GM21447 (cell line): ENCODE measurements around the gene GMPPB.
"Not testable (repeated sequence)": the region's sequence is repeated elsewhere in the genome, so short reads cannot be mapped to it uniquely, and the experiment has no call there.

Source experiments
- ATAC-seq: cut with Tn5 transposase; IDR thresholded peaks from one replicate; pipeline ENCODE4 v1.9.1; 2021; ENCODE audit not compliant: unreplicated experiment

The GMPPB gene

DNA sequence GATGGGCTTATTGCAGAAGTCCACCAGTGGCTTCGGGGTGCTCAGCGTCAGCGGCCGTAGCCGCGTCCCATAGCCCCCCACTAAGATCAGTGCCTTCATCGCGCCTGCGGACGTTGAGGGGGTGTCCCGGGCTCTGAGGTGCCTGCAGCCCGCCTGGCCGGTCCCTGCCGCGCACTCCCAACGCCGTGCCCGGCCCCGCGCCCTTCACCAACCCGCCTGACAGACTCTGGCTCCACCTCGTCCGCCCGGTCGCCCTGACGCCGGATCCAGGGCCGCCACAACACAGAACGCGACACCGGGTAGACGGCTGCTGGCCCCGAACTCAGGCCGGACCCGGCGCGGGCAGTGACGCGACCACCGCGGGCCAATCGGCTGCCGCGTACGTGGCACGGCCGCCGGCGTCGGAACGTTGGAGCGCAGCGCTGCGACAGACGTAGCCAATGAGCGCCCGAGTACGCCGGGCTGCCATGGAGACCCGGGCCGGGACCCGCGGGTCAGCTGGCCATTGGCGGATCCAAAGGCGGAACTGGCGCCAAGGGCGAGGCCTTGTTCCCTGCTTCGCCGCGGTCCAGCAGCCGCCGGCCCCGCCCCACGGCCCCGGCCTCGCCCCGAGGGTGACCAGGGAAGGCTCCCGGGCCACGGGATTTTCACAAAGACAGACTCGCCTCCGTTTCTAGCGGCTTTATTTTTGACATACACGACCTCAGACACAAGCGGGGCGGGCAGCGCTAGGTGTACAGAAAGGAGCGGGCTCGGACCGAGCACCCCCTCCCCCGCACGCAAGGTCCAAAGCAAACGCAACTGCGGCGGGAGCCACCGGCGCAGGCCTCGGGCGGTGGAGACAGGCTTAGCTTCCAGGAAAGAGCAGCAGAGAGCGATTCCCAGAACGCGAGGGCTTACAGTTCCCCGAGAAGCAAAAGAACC lies at the start of gene GMPPB:
GMPPB (minus strand) TSS at position 324 of the 924 bp plus-strand sequence; CDS start at position 99, 225 bp downstream.
- peak; percentile 68 for ATAC-seq

DNA sequence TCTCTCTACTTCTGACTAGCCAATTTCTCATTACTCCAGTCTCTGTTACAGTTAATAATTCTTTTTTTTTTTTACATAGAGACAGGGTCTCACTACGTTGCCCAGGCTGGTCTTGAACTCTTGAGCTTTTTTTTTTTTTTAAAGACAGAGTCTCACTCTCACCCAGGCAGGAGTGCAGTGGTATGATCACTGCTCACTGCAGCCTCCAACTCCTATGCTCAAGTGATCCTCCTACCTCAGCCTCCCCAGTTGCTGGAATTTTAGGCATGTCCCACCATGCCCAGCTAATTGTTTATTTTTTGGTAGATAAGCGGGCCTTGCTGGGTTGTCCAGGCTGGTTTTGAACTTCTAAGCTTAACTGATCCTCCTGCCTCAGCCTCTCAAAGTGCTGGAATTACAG lies 49.0 kb upstream of the GMPPB start:
- ATAC-seq, result no peak

DNA sequence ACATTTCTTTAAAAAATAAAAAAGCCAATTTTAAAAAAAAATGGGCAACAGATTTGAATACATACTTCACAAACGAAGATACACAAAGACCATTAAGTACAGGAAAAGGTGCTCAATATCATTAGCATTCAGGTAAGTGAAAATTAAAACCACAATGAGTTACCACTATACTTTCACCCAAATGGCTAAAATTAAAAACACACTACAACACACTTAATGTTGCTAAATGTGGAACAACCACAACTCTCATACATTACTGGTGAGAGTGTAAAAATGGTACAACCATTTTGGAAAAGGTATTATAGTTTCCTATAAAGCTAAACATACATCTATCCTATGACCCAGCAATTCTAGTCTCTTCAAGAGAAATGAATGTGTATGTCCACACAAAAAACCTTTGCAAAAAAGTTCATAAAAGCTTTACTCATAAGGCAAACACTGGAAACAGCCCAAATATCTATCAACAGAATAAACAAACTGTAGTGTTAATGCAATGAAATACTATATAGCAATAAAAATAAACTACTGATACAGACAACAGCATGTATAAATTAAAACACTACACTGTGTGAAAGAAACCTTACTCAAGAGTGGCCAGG lies 47.7 kb upstream of the GMPPB start:
- ATAC-seq, result no peak

DNA sequence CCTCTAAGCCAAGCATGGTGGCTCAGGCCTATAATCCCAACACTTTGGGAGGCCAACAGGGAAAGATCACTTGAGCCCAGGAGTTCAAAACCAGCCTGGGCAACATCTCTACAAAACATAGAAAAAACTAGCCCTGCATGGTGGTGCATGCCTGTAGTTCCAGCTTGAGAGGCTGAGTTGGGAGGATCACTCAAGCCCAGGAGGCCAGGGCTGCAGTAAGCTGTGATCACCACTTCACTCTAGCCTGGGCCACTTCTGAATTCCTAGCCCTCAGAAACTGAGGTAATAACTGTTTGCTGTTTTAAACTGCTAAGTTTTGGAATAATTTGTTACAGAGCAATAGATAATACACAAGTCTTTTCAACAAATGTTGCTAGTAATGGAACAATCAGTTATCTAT lies 46.2 kb upstream of the GMPPB start:
- no peak for ATAC-seq

DNA sequence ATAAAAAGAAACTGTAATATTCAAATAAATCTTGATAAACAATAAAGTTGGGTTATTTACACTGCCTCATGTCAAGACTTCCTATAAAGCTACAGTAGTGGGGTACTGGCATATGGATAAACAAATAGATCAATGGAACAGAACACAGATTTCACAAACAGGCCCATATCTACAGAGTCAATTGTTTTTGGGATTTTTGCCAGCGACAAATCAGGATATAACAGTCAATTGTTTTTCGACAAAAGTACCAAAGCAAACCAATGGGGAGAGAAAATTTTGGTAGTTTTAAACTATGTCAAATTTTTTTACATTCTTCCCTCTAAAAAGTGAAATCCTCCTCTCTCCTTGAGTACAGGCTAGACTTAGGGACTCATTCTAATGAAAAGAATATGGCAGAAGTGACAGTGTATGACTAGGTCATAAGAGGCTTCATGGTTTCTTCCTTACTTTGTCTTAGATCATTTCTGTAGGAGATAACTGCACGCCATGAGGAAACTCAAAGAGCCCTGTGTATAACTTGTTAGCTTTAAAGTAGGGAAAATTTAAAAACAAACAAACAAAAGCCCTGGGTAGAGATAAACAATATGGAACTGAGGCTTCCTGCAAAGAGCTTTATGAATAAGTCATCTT lies 45.6 kb upstream of the GMPPB start:
- ATAC-seq, result no peak

DNA sequence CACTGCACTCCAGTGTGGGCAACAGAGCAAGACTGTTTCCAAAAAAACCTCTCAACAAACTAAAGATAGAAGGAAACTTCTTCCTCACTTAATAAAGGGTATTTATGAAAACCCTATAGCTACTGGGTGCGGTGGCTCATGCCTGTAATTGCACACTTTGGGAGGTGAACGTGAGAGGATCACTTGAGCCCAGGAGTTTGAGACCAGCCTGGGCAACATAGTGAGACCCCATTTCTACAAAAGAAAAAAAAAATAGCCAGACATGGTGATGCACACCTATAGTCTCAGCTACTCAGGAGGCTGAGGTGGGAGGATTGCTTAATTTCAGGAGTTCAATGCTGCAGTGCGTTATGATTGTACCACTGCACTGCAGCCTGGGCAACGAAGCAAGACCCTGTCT lies 40.2 kb upstream of the GMPPB start:
- ATAC-seq, result no peak

DNA sequence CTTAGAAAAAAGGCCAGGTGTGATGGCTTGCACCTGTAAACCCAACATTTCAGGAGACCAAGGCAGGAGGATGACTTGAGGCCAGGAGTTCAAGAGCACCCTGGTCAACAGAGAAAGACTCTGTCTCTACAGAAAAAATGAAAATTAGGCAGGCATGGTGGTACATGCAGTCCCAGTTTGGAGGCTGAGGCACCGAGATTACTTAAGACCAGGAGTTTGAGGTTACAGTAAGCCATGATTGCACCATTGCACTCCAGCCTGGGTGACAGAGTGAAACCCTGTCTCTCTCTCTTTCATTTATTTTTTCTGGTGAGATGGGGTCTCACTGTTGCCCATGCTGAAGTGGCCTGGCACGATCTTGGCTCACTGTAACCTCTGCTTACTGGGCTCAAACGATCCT lies 37.9 kb upstream of the GMPPB start:
- ATAC-seq, result no peak

DNA sequence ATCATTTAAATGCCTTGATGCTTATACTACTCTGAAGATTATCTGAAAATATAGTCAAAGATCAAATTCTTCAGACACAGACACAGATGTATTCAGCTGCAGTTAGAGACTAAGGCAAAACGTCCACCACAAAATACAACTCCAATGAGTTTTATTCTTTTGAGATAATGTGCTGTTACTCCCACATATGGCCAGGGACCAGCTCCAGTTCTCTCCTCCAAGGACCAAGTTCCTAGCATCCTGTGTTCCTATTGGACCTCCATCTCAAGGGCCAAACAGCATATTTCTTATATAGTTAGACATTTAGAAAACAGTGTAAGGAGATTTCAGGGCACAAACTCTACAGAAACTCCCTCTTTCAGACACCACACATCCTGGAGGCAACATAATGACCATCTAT lies 35.5 kb upstream of the GMPPB start:
- no peak for ATAC-seq

DNA sequence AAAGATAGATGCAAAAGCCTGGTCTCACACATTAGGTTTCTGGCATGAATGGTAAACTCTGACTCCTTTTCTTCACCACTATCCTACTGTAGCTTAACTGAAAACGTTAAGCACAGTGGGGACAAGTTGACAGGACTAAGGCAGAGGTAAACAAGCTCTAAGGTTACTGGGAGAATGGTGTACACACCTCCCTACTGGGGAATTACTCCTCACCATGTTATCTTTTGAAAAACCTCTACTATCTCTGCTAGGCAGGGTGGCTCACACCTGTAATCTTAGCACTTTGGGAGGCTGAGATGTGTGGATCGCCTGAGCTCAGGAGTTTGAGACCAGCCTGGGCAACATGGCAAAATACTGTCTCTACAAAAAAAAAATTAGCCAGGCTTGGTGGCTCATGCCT lies 33.4 kb upstream of the GMPPB start:
- ATAC-seq, result no peak

DNA sequence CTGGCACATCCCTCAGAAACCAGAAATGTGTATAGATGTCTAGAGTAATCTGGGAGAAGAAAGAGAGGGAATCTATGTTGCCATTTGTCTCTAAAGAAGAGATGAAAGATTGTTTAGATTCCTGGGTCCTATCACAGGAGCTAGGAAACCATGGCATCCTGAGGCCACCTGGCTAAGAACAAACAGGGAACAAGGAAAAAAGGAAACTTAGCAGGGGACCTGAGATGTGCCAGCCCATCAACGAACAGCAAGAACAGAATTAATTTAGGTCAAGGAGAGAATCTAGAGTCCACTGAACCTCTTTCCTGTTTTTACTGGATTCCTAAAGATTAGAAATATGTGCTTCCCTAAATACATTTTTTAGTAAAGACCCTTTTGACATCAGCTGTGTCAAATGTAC lies 32.3 kb upstream of the GMPPB start:
- ATAC-seq, result no peak

DNA sequence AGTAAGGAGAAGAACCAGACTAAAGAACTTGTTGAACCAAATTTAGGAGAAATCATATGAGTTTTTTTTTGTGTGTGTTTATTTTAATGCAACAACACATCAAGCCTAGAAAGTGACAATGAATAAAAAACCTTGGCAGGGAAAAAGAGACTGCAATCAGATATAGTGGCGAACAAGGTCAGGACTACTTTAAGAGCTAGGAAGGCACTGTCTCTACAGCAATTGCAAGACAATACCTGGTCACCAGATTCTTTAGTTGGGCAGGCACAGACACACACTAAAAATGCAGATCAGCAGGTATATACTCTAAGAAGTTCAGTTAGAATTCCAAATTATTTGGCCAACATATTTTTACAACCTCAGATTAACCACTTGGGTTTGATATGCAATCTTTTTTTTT lies 30.8 kb upstream of the GMPPB start:
- no peak for ATAC-seq

DNA sequence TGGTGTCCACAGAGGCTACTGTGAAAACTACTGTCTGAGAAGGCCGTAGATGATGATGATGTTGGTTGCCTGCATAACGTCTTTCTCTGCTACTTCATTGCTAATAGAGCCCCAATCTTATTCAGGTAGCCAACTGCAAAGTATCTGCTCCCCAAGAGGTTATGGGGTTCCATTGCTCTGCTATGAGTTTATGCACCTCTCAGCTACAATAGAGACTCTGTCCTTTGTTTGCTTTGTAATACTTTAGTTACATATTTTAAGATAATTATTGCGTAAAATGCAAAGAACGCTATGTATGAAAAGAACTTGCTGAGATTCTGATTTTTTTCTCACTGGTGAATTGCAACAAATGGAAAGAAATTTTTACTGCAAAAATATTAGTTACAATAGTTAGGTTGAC lies 27.8 kb upstream of the GMPPB start:
- ATAC-seq, result no peak

DNA sequence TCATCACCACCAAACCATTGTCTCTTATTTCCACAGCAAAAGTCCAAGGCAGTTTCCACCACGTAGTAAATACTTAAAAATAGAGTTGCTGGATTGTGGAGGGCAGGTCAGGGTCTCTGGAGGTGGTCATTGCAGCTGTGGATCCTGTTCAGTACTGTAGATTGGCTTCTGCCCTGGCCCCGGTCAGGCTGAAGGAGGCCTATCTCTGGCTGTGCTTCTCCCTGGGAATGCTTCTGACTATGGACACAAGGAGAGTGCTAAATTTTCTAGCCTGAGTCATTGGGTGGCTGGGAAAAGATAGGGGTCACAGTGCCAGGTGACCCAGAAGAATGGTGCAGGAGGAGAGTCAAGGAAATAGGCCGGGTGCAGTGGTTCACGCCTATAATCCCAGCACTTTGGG lies 26.3 kb upstream of the GMPPB start:
- ATAC-seq, result no peak

DNA sequence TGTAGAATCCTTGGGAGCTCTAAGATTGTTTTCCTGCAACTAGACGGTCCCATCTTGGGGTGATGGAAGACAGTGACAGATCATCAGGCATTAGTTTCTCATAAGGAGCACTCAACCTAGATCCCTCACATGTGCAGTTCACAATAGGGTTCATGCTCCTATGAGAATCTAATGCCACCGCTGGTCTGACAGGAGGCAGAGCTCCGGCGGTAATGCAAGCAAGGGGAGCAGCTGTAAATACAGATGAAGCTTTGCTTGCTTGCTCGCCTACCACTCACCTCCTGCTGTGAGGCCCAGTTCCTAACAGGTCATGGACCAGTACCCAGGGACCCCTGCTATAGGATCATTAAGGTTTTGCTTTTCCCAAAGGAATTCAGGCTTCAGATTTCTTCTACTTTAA lies 25.1 kb upstream of the GMPPB start:
- ATAC-seq, result not testable (repeated sequence)

DNA sequence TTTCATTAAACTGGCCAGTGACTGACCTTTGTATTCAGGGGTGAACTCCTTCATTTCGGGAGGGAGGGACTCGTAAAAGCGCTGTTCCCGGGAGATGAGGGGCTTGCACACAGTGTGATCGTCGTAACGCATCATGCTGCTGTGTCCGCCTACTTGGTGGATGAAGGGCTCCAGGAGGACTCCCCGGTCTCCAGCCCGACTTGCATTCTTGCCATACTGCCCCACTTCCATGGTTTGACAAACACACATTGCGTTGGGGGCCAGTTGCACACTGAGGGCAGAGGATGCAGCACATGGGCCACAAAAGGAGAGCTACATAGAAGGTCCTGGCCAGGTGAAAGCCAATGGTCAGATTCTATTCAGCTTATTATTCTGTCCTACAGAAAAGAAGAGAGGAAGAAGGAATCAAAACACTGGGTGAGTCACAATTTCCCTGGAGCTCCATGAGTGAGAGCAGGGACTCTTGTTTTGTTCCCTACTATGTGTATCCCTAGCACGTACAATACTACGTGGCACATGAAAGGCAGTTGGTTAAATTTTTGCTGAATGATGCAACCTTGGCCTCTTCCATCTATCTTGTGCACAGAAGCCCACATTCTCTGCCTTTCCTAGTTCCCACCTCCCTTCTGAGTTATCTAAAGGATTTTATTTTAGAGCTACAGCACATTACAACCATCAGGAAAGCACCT lies 24.2 kb upstream of the GMPPB start:
- ATAC-seq, result no peak

DNA sequence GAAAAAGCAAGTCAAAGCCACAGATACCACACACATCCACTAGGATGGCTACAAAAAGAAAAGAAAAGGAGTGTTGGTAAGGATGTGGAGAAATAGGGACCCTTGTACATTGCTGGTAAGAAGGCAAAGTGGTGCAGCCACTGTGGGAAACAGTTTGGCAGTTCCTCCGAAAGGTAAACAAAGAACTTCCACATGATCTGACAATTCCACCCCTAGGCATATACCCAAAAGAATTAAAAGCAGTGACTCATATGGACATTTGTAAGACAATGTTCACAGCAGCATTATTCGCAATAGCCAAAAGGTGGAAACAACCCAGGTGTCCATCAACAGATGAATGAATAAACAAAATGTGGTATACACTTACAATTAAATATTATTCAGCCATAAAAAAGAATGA lies 22.2 kb upstream of the GMPPB start:
- no peak for ATAC-seq

DNA sequence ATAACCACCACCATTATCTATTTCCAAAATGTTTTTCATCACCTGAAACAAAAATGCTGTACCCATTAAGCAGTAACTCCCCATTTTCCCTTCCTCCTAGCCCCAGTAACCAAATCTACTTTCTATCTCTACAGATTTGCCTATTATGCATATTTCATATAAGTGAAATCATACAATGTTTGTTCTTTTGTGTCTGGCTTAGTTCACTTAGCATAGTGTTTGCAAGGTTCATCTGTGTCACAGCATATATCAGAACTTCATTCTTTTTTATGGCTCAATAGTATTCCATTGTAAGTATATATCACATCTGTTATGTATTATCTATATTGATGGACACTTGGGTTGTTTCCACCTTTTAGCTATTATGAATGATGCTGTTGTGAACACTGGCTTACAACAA lies 16.7 kb upstream of the GMPPB start:
- ATAC-seq, result no peak

DNA sequence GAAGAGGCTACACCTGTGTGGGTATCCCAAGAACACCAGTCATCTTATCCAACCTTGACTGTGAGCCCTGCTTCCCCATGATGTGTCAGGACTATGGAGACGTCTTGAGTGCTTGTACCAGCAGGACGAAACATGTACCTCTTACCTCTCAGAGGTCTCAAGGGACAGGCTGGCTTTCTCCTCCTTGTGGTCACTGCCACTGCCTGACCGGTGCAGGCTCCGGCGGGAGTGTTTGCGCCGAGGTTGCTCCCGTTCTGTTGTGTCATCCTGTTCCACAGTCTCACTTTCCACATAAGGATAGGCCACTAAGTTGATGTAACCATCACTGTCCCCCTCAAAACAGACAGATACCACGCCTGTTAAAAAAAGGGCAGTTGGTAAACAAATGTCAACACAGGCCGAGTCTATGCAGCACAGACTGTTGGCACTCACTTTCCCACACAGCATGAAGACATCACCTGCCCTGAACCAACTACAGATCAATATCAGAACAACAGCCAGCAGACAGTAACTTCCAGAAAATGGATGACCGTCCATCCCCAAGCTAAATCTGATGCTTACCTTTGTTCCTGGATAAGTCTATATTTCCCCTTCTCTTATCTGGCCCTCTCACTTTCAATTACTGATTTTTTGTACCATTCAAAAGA lies 14.4 kb upstream of the GMPPB start:
- ATAC-seq, result no peak

DNA sequence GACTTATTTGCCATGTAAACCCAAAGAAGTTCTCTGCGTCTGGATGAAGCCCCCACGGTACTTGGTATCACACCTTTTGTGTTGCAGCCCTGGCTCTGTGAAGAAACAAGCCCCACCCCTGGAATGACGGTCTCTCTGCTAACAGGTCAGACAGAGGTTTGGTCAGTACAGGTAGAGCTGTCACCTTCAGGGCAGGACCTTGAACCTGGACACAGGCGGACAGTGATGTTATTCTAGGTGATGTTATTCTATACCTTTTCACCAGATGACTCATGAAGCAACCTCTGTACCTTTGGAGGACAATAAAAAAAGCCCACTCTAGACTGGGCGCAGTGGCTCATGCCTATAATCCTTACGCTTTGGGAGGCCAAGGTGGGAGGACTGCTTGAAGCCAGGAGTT lies 11.0 kb upstream of the GMPPB start:
- ATAC-seq, result no peak

DNA sequence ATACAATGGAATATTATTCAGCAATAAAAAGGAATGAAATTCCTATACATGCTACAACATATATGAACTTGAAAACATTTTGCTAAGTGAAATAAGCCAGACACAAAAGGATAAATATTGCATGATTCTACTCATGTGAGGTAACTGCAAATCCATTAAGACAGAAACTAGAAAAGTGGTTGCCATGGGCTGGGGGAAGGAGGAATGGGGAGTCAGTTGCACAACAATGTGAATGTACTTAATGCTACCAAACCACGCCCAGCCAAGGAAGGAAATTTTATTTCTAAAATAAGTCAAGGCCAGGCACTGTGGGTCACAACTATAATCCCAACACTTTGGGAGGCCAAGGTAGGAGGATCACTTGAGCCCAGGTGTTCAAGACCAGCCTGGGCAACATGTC lies 9.8 kb upstream of the GMPPB start:
- no peak for ATAC-seq

DNA sequence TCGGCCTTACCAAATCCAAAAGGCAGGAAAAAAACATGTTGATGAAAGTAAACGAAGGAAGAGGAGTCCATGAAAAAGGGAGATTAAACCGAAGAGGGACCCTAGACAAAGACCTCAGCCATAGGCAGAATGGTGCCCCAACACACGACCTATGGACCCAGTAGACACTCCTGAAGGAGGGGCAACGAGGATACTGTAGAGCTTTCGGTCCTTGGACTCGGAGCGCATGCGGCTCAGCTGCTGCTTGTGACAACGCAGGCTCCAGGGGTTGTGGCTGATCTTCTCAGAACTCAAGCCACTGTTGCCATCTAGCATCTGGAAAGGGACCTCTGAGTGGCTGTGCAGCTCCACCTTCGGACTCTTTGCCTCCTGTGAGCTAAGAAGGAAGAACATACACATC lies 8.8 kb upstream of the GMPPB start:
- no peak for ATAC-seq
